SK-N-SH (cell line): Measurements from ENCODE around the gene CHRND.

Experiments used
- ELF1 ChIP-seq: IDR thresholded peaks from 2 replicates; pipeline ENCODE4 v1.4.0; 2012
- FOXJ3 ChIP-seq: sonication (generic); formaldehyde crosslinking; IDR thresholded peaks from 2 replicates; pipeline ENCODE4 v1.5.1; 2020; ENCODE audit warnings: mild to moderate bottlenecking, missing genetic modification reagents
- GABPA ChIP-seq: IDR thresholded peaks from 2 replicates; pipeline ENCODE4 v1.4.0; 2012; ENCODE audit warnings: low read depth, mild to moderate bottlenecking
- JUND ChIP-seq: IDR thresholded peaks from 2 replicates; pipeline ENCODE4 v1.4.0; 2012
- NFIC ChIP-seq: IDR thresholded peaks from 2 replicates; pipeline ENCODE4 v1.4.0; 2012; ENCODE audit warnings: borderline replicate concordance
- POLR2AphosphoS5 ChIP-seq: IDR thresholded peaks from 2 replicates; pipeline ENCODE4 v1.6.1; 2012; ENCODE audit warnings: low read depth, low read length
- SIN3A ChIP-seq: IDR thresholded peaks from 2 replicates; pipeline ENCODE4 v1.6.1; 2012; ENCODE audit warnings: low read depth, mild to moderate bottlenecking, low read length, moderate library complexity, borderline replicate concordance
- TAF1 ChIP-seq: IDR thresholded peaks from 2 replicates; pipeline ENCODE4 v1.6.1; 2012; ENCODE audit warnings: low read depth, mild to moderate bottlenecking, low read length, moderate library complexity, borderline replicate concordance
- TF ChIP-seq, protein P1 (sequence below): fragments of 200-600 bp; sonication (generic); IDR thresholded peaks from 2 replicates; pipeline ENCODE4 v1.6.1; 2017; ENCODE audit warnings: antibody characterized with exemption, mild to moderate bottlenecking, moderate library complexity
- TF ChIP-seq, protein P2 (sequence below): IDR thresholded peaks from 2 replicates; pipeline ENCODE4 v1.4.0; 2012; ENCODE audit warnings: low read depth
- TF ChIP-seq, protein P3 (sequence below): IDR thresholded peaks from 2 replicates; pipeline ENCODE4 v1.4.0; 2012; ENCODE audit warnings: low read depth, borderline replicate concordance
- TF ChIP-seq, protein P4 (sequence below): fragments of 150-350 bp; IDR thresholded peaks from 2 replicates; pipeline ENCODE4 v1.6.1; 2017; ENCODE audit warnings: antibody characterized with exemption, low read length, low read depth, borderline replicate concordance

DNA sequence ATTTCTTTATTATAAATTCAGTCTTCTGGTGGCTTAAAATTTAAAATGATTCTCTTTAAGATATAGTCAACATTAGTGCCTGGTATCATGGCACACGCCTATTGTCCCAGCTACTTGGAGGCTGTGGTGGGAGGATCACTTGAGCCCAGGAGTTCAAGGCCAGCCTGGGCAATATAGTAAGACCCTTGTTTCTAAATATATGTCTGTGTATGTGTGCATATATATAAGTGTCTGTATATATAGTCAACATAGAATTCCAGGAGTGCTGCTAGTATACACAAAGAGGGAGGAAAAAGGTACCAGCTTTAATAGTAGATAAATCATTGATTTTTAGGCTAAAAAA is 49.4 kb downstream of the CHRND start:
- TF ChIP-seq NFIC, result no peak
- TF ChIP-seq TAF1, result no peak
- TF ChIP-seq JUND, result no peak
- TF ChIP-seq, protein P1, sequence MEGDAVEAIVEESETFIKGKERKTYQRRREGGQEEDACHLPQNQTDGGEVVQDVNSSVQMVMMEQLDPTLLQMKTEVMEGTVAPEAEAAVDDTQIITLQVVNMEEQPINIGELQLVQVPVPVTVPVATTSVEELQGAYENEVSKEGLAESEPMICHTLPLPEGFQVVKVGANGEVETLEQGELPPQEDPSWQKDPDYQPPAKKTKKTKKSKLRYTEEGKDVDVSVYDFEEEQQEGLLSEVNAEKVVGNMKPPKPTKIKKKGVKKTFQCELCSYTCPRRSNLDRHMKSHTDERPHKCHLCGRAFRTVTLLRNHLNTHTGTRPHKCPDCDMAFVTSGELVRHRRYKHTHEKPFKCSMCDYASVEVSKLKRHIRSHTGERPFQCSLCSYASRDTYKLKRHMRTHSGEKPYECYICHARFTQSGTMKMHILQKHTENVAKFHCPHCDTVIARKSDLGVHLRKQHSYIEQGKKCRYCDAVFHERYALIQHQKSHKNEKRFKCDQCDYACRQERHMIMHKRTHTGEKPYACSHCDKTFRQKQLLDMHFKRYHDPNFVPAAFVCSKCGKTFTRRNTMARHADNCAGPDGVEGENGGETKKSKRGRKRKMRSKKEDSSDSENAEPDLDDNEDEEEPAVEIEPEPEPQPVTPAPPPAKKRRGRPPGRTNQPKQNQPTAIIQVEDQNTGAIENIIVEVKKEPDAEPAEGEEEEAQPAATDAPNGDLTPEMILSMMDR, result no peak
- TF ChIP-seq SIN3A, result no peak
- no peak for TF ChIP-seq ELF1
- TF ChIP-seq POLR2AphosphoS5, result no peak
- TF ChIP-seq, protein P2, sequence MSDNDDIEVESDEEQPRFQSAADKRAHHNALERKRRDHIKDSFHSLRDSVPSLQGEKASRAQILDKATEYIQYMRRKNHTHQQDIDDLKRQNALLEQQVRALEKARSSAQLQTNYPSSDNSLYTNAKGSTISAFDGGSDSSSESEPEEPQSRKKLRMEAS, result no peak
- TF ChIP-seq, protein P3, sequence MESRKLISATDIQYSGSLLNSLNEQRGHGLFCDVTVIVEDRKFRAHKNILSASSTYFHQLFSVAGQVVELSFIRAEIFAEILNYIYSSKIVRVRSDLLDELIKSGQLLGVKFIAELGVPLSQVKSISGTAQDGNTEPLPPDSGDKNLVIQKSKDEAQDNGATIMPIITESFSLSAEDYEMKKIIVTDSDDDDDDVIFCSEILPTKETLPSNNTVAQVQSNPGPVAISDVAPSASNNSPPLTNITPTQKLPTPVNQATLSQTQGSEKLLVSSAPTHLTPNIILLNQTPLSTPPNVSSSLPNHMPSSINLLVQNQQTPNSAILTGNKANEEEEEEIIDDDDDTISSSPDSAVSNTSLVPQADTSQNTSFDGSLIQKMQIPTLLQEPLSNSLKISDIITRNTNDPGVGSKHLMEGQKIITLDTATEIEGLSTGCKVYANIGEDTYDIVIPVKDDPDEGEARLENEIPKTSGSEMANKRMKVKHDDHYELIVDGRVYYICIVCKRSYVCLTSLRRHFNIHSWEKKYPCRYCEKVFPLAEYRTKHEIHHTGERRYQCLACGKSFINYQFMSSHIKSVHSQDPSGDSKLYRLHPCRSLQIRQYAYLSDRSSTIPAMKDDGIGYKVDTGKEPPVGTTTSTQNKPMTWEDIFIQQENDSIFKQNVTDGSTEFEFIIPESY, result no peak
- TF ChIP-seq, protein P4, sequence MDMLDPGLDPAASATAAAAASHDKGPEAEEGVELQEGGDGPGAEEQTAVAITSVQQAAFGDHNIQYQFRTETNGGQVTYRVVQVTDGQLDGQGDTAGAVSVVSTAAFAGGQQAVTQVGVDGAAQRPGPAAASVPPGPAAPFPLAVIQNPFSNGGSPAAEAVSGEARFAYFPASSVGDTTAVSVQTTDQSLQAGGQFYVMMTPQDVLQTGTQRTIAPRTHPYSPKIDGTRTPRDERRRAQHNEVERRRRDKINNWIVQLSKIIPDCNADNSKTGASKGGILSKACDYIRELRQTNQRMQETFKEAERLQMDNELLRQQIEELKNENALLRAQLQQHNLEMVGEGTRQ, result no peak
- no peak for TF ChIP-seq GABPA
- TF ChIP-seq FOXJ3 (CRISPR knock-in tag), result no peak
